Measurements from ENCODE around the gene LYZL2.
"Not testable (repeated sequence)": the region's sequence is repeated elsewhere in the genome, so short reads cannot be mapped to it uniquely, and the experiment has no call there.

The LYZL2 gene

DNA sequence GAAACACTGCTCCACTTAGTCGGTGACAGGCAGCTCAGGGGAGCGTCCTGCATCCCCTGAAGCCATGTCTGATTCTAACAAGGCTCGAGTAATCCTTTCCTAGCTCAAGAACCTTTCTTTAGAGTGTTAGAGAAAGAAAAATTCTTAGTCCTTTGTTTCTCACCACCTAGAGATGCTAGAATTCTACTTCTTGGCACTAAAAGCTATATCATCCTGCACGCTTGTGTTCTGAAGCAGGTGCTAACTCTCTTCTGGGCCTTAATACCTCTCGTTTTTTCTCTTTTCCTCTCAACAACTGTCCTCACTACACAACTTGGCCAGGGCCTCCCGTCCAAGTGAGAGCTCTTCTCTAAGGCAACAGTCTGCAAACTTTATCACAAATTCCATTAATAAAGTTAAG is at the start of gene LYZL2:
Gene LYZL2, minus strand, starts transcription at position 101 of the 400 bp plus-strand sequence. CDS start 2,838 bp downstream, outside the sequence.
- DNase-seq (ENCODE audit: low read depth) = no peak

DNA sequence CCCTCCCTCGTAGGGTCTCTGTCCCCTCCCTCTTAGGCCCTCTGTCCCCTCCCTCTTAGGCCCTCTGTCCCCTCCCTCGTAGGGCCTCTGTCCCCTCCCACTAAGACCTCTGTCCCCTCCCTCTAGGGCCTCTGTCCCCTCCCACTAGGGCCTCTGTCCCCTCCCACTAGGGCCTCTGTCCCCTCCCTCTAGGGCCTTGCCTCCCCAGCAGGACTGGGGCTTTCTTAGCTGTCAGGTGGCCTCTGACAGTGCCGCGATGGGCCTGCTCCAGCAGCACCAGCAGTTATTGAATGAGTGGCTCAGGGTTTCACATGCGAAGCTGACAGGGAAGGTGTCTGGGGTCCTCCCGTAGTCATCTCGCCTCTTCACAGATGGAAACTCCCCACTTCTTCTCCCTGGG is 48.1 kb upstream of the LYZL2 start:
- DNase-seq (ENCODE audit: low read depth) = not testable (repeated sequence)

DNA sequence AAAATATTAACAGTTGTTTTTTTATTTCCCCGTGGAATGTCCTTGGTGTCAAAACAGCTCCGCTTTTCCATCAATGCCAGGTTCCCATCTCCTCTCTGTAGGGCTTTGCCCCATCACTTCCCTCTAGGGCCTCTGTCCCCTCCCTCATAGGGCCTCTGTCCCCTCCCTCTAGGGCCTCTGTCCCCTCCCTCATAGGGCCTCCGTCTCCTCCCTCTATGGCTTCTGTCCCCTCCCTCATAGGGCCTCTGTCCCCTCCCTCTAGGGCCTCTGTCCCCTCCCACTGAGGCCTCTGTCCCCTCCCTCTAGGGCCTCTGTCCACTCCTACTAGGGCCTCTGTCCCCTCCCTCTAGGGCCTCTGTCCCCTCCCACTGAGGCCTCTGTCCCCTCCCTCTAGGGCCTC is 47.6 kb upstream of the LYZL2 start:
- DNase-seq (ENCODE audit: low read depth) = not testable (repeated sequence)

DNA sequence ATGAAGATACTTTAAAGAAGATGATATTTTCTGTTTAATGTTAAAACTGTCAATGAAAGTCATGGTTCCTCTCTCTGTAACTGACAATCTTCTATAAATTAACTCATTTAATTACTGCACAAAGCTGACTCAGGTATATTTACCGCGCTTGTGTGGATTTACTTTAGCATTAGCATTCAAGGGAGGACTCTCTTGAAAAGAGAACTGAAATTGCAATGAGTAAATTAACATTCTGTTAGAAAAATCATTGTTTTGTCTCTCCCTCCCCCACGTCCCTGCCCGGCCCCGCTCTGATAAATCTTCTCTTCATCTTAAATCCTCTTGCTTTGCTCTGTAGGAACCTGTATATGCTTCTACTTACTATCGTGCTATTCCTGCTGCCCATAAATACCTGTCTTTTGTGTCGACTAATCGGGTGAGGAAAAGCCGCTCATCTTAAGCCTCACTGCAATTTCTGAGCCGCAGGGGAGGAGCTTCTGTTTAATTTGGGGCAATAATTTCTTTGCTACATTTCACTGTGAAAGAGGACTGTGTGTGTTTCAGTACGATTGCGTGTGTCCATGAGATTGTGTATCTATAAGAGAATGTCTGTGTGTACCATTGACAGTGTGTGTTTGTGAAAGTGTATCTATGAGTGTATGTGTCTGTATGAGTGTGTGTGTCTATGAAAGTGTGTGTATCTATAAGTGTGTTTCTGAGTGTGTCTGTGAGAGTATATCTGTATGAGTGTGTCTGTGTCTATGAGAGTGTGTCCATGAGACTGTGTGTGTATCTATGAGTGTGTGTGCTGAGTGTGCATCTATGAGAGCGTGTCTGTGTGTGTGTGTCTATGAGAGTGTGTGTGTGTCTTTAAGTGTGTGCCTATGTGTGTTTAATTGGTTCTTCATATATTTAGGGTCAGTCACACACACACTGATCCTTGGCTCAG is 46.5 kb upstream of the LYZL2 start:
- no peak for DNase-seq (ENCODE audit: low read depth)

DNA sequence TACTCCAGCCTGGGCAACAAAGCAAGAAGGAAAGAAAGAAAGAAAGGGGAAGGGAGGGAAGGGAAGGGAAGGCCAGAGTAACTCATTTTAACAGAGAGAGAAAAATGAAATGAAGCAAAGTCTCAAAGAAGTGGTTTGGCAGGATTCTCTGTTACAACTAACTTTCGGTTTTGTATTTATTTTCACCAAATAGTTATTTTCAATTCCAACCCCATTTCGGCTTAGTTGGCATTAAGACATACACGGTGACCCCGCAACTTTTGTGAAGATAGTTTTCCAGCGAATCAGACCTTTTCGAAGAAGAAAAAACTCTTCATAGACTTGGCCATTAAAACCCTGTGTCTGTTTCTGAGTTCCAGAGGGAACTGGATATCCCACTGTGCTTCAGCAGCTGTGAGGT is 45.2 kb upstream of the LYZL2 start:
- no peak for DNase-seq (ENCODE audit: low read depth)

DNA sequence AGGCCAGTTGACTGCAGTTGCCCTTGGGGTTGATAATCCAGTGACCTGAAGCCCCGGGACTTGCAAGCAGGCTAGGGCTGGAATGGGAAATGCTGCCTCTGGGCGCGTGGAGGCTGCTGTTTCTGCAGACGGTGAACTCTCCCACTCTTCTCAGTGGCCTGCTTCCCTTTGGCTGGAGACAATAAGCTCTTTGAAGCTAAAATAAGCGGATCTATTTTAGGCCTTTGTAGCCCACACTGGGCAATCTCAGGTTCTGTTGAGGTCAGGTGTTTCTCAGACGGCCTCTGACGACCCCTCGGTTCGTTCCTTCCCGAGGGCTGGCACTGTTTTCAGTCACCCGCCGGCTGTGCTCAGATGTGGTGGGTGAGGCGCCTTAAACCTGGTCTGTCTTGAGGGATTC is 43.7 kb upstream of the LYZL2 start:
- DNase-seq (ENCODE audit: low read depth) = not testable (repeated sequence)

DNA sequence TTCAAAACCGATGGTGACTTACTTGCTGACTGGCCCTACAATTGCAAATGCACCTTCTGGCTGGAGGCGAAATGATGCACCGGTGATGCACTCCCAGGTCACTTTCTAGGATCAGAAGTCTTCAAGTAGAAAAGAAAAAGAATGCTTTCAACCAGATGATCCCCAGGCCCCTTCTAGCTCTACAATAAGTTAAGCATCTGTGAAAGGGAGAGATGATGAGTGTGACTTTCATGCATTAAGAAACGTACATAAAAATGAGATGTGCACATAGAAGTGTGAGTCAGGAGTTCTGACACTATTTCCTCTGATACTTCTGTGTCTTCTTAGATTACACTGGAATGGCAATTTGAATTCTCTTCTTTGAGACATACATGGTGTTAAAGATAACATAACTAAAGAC is 42.8 kb upstream of the LYZL2 start:
- not testable (repeated sequence) for DNase-seq (ENCODE audit: low read depth)

DNA sequence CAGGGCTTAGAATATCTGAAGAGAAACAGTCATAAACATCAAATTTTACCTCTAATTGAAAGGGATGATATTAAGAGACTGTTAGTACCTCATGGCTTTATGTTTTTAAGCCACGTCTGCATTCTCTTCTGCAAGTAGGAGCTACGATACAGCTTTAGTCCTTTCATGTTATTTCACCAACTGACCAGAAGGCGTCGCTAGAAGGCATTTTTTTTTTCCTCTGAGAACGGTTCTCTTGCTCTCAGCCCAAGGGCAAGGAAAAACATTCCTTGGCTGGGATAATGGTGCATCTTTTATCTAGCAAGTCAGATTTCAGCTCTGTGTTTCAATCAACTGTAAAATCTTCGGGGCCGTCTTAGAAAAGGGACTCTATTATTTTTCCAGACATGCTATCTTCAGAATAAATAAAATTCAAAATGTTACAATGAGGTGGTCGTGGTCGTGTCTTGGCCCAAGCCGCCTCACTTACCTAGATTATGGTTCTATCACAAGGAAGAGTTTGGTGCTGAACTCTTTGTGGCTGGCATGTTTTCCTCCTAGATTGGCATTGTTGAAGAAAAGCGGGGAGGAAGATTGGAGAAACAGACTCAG is 41.6 kb upstream of the LYZL2 start:
- DNase-seq (ENCODE audit: low read depth) = no peak

DNA sequence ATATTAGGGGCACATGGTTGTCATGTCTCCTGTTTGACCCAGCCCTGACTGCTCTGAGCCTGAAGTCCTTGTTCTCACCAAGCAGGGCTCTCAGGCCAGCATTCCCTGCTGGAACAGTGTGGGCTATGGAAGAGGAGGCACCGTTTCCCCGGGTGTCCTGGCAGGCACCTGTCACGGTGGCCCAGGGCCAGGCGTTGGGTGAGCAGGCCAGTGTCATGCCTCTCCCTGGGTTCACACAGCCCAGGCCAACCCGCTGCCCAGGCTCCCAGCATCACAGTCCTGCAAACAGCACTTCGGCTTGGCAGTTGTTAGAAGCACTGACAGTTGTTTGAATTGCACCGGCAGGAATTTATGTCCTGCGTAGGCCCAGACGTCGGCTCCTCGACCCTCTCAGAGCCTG is 38.4 kb upstream of the LYZL2 start:
- DNase-seq (ENCODE audit: low read depth) = not testable (repeated sequence)

DNA sequence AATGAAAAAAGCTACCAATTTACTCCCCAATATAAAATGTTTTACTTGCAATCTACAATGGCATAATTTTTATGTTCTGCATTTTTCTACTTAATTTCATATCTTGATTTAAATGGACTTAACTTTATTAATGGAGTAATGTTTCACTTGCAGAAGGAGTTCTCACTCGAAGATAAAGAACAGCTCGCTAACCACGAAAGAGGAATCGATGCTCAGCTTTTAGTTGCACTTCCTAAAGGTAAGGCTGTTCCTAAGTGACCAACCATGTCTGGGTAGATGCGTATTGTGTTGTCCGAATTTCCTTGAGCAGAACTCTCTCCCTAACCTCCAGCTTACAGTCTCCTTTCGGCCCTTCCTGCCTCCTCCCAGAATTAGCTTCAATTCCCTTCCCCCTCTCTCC is 33.9 kb upstream of the LYZL2 start:
- DNase-seq (ENCODE audit: low read depth) = not testable (repeated sequence)

DNA sequence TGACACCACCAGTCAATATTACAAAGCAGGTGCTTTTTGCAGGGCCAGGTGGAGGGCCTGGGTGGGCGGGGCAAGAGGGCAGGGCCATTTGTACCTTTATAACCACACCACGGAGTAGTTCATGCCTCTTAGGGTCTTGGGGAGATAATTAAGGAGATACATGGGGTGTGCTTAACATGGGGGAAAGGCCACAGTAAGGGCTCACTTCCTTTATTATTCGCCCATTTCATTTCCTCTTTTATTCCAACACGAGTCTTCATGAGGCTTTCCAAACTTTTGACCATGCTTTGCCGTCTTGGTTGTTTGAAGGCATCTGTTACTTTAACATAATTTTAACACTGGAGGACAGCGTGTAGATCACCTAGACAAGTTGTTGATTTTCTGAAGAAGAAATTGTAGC is 33.3 kb upstream of the LYZL2 start:
- no peak for DNase-seq (ENCODE audit: low read depth)

DNA sequence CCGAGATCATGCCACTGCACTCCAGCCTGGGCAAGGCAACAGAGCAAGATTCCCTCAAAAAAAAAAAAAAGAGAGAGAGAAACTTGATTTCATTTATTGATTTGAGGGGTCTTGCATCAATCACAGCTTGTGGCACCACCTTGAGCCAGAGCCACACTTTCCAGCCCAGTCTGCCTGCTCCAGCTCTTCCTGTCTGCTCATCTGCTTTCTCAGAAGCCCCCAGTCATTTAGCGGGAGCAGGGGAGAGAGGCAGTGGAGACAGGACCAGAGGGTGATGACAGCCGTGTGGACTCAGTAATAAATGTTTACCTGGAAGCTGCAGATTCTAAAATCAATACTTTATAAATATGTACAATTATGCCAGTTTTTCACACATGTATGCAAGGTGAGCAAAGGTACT is 30.8 kb upstream of the LYZL2 start:
- not testable (repeated sequence) for DNase-seq (ENCODE audit: low read depth)

DNA sequence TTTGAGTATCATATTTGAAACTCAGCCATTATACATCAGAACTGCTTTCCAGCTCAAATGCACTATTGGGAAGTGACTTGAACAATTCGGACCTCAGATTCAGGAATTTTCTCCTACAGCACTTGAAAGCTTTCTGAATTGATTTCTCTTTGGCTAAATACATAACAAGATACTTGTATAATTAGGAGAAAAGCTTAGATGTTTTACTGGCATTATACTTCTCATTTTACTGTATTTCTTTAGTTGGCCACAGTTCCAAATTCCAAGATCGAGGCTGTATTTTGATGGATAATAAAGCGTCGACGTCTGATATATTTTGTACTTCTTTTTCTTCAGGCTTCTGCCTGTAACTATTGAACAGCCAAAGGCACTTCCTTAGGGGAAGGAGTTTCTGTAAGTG is 26.7 kb upstream of the LYZL2 start:
- DNase-seq (ENCODE audit: low read depth) = no peak

DNA sequence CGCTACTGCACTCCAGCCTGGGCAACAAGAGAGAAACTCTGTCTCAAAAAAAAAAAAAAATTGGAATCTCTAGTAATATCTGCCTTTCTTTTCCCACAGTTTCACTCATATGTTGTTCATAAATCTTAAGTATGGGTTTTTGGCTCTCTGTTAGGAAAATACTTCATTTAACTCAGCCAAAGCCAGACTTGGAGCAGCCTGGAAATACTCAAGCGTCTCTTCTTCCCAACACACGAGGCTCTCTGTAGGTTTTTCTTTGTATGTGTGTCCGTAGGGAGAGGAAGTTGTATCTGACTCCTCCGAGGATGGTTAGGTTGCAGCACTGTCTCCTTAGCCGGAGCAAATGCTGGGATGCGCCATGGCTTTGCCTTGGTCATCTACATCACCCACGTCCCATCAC is 25.4 kb upstream of the LYZL2 start:
- DNase-seq (ENCODE audit: low read depth) = not testable (repeated sequence)

DNA sequence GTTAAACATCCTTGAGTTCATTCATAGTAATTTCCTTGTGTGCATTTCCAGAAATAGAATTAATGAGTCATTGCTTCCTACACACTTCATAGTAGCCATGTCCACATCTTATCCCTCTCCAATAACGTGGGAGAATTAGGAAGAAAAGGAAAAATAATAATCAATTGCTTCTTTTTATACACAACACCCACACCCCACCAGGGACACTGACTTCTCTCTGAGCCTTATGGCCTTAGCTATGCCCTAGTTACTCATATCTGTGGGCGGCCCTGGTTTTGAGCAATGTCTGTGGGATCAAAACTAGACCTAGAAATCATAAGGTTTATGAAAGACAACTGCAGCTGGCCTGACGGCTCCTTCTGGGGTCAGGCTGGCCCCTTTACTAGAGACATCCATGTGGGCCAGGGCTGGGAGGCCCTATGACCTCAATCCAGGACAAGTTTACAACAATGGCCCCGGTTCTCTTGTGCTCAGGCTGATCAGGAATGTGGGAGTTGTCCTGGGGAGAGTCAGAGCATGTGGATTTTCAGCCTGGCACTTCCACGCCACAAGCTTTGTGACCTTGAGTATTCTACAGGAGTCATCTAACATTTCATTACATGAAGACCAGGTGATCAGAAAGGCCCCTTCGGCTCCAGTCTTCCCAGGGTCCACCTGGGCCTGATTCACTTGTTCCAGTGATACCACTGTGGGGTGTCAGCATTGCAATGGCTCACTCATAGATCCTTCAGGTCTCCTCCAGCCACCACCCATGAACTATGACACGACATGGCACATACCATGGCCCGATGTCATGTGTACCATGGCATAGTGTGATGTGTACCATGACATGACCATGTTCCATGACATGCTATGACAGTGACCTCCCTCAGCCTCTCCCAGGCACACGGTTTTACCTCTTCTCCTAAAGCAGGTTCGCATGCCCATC is 22.2 kb upstream of the LYZL2 start:
- DNase-seq (ENCODE audit: low read depth) = not testable (repeated sequence)

DNA sequence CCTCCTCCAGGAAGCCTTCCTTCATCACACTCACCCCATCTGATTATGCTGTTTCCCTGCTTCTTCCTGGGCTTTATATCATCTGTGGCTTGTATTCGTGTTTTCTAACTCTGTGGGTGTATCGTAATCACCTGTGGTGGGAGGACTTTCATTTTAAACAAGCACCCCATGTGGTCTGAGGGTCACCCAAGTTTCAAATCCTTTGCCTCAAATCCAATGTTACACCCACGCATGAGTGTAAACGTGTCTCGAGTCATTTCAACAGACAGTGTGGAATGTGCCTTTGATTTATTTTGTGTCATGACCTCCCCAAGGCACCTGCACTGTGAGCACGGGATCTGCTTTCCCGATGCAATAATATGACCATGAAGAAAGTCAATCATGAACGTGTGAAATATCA is 17.5 kb upstream of the LYZL2 start:
- DNase-seq (ENCODE audit: low read depth) = no peak

DNA sequence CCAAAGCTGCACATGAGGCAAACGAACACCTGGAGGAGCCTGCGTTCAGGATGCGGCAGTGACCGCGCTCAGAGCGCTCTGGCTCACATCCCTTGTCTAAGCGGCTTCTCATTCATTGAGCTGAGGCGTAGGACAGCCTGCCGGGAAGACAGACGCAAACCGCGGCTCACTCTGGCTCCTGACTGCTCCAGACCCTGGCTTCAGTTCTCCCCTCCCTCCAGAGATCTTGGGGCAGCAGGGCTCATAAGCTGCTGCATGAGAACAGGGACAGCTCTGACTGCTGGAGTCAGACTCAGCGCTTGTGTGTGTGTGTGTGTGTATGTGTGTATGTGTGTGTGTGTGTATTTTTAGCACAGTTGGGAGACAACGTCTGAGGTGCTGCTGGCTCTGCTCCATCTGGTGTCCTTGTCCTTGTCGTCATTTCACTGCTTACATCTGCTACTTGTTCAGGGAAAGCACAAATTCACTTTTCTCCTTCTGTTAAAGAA is 15.8 kb upstream of the LYZL2 start:
- DNase-seq (ENCODE audit: low read depth) = no peak

DNA sequence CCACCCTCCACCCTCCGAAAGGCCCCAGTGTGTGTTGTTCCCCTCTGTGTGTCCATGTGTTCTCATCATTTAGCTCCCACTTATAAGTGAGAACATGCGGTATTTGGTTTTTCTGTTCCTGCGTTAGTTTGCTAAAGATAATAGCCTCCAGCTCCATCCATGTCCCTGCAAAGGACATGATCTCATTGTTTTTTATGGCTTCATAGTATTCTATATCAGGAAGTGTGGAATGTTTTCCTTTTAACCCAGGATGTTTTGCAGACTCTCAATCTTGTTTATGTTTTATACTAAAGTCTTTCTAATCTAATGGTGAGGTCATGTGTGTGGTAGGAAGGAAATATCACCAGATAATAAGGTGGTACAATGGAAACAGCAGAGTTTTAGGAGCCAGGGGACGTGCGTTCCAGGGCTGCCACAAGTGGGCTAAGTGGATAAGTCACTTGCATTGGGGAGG is 14.9 kb upstream of the LYZL2 start:
- not testable (repeated sequence) for DNase-seq (ENCODE audit: low read depth)

DNA sequence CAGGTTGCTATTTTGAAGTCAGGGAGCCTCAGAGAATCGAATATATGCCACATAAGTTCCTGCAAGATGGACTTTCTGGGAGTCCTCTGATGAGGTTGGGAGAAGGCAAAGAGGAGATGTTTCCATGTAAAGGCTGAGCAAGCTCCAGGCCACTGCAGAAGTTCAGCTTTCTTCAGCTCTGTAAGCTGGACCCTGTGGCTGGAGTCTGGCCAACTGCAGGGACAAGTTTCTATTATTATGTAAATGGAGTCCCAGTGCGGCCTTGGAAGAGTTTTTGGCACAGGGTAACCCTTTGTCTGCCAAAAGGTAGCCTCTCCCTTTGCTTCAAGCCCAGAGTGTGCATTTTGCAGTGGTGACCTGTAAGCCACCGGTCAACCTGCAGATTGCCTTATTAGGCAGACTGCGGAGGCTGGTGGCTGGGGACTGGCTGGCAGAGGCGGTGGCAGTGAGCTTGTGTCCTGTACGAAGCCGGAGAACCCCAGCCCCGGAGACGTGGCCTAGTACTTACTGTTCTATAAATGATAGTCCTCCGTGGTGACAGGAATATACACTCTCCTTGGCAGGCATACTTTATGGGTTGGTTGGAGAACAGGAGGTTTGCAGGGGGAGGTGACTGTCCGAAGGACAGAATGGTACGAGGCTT is 14.1 kb upstream of the LYZL2 start:
- not testable (repeated sequence) for DNase-seq (ENCODE audit: low read depth)

DNA sequence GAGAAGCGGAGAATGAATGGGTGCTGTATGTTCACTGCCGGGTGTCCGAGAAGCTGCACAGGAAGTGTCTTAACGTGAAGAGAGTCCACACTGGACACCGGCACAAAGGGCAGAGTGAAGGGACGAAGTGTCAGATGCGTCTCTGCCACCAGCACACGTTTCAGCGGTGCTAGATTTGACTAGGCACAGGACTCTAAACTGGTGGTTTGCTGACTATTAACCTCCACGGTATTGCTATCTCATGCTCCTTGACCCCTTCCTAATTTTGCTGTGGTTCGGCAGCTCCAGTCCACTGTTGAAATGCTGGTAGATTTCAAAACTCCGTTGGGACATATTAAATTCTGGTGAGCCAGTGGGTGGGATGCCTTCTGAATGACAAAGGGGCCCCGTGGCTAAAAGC is 13.3 kb upstream of the LYZL2 start:
- DNase-seq (ENCODE audit: low read depth) = not testable (repeated sequence)

DNA sequence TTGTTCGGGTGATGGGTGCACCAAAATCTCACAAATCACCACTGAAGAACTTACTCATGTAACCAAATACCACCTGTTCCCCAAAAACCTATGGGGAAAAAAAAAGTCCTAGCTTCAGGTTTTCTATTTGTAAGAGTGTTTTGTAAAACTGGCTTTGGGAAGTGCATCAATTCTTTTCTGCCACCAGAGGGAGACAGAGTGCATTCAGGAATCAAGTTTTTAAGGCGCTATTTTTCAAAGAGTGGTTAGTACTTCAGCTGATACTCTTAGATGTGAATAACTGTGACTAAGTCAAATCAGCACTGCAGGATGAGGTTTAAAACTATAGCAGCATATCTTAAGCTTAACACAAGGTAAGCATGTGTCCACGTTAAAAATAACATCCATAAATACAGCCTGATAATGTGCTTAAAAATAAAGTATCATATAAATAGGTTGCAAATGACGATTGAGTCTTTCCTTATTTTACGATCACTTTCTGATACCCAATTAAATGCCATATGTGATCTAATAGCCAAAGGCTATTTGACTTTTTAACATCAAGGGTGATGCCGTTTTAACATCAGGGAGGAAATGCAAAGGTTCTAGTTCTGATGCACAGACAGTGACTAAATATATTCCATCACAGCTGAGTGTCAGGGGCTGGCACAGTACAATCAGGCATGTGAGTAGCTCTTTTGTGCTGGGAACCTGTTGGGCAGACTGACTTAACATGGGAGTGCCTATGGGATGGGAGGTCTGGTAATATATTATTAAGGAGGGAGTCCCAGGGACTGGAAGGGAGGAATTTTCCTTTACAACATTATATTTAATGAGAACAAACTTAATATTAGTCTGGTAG is 10.6 kb upstream of the LYZL2 start:
- DNase-seq (ENCODE audit: low read depth) = no peak
